Stimulated activated naive CD4-positive, alpha-beta T cell treated with Interleukin-2 at 50 U/mL for 16 hours (primary cell): ENCODE data around the gene YBX1.
"Not testable (repeated sequence)": the region's sequence is repeated elsewhere in the genome, so short reads cannot be mapped to it uniquely, and the experiment has no call there.

Source experiments
- DNase-seq: peaks from one replicate; lab custom pipeline; 2025; lab: John Stamatoyannopoulos, UW

Gene YBX1

GRCh38 chr1:42750041-42750440, 67.8 kb downstream of the YBX1 start:
- DNase-seq = no peak

DNA sequence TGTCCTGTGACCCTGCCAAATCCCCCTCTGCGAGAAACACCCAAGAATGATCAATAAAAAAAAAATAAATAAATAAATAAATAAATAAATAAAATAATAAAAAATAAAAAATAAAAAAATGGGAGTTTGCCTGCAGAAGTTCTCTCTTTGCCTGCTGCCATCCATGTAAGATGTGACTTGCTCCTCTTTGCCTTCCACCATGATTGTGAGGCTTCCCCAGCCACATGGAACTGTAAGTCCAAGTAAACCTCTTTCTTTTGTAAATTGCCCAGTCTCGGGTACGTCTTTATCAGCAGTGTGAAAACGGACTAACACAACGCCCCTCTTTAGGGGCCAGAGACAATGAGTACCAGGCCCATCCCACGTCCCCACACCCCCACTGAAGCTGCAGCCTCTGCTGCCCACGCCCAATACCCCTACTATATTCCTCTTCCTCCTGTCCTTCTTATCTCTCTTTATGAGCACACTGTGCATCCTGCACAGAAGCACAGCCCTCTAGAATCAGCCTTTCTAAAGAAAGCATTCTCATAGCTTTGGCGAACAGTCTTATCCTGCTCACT, 69.4 kb downstream of the YBX1 start:
- DNase-seq = not testable (repeated sequence)

GRCh38 chr1:42752284-42752683, 70.1 kb downstream of the YBX1 start:
- no peak for DNase-seq

DNA sequence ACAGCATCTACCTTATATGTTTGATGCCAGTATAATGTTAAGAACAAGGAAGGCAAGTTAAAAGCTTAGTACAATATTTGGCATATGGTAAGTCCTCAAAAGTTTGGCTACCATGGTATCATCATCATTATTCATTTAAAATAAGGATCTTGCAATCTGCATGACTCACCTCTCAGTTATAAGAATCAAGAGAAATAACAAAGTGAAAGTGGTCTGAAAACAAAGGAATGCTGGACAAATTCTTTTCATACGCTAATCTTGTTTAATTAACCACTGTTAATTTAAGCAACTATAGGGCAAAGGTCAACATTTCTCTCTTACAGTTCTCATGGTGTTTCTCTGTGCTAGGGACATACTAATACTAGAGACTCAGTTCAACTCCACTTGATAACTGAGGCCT, 70.9 kb downstream of the YBX1 start:
- no peak for DNase-seq
